GM23338 (cell line): Measurements from ENCODE around the gene TRMT10B. TPM values are rescaled to one million over a fixed set of nuclear protein-coding genes. Genes with fewer than 3 reads are reported as not detected.
A peak's percentile ranks its signal among the peaks of the same experiment; 100 is the strongest.

ENCODE experiments used
- ATAC-seq: fragments of 200-7000 bp; cut with Tn5 transposase; 3 replicates; pipeline ENCODE4 v1.9.1; 2020
- DNase-seq: peaks from one replicate; pipeline ENCODE4 v3.0.0-alpha.2; 2015; ENCODE audit warnings: low spot score
- H2AFZ ChIP-seq: fragments of 200-600 bp; sonication (generic); 2 replicates; pipeline ENCODE4 v1.8.0; 2016; ENCODE audit warnings: antibody characterized with exemption, mild to moderate bottlenecking, moderate library complexity
- H3F3A ChIP-seq: fragments of 200-600 bp; sonication (generic); replicated peaks from 2 replicates; pipeline ENCODE4 v1.8.0; 2017; ENCODE audit warnings: antibody characterized with exemption, mixed run types, low read depth
- H3K27ac ChIP-seq: fragments of 200-600 bp; sonication (generic); 2 replicates; pipeline ENCODE4 v1.6.1; 2016; ENCODE audit warnings: low read depth
- H3K27me3 ChIP-seq: fragments of 200-600 bp; sonication (generic); 2 replicates; pipeline ENCODE4 v1.8.0; 2016; ENCODE audit warnings: mild to moderate bottlenecking, mixed run types, moderate library complexity; ENCODE audit not compliant: insufficient read depth
- H3K36me3 ChIP-seq: fragments of 200-600 bp; sonication (generic); 2 replicates; pipeline ENCODE4 v1.8.0; 2016; ENCODE audit warnings: mild to moderate bottlenecking; ENCODE audit not compliant: insufficient read depth
- H3K4me1 ChIP-seq: fragments of 200-600 bp; sonication (generic); 2 replicates; pipeline ENCODE4 v1.8.0; 2016; ENCODE audit warnings: mild to moderate bottlenecking, moderate library complexity; ENCODE audit not compliant: insufficient read depth
- H3K4me2 ChIP-seq: fragments of 200-600 bp; sonication (generic); 2 replicates; pipeline ENCODE4 v1.7.1; 2017; ENCODE audit warnings: mixed run types
- H3K4me3 ChIP-seq: fragments of 200-600 bp; sonication (generic); 2 replicates; pipeline ENCODE4 v1.6.1; 2016; ENCODE audit warnings: mixed run types
- H3K79me2 ChIP-seq: fragments of 200-600 bp; sonication (generic); replicated peaks from 2 replicates; pipeline ENCODE4 v1.8.0; 2017; ENCODE audit warnings: mild to moderate bottlenecking; ENCODE audit not compliant: insufficient read depth
- H3K9me2 ChIP-seq: fragments of 200-600 bp; sonication (generic); 2 replicates; pipeline ENCODE4 v1.8.0; 2017; ENCODE audit not compliant: insufficient read depth
- H4K20me1 ChIP-seq: fragments of 200-600 bp; sonication (generic); replicated peaks from 2 replicates; pipeline ENCODE4 v1.8.0; 2017; ENCODE audit warnings: mild to moderate bottlenecking; ENCODE audit not compliant: insufficient read depth
- H3K27ac Mint-ChIP-seq: 2 replicates; pipeline ENCODE4 v1.8.0; 2020; ENCODE audit warnings: inconsistent platforms, mild to moderate bottlenecking, moderate library complexity, mixed read lengths
- H3K27me3 Mint-ChIP-seq: 3 replicates; pipeline ENCODE4 v1.8.0; 2022; ENCODE audit warnings: low read depth, mild to moderate bottlenecking, moderate library complexity, mixed read lengths, inconsistent platforms; ENCODE audit not compliant: insufficient read depth, poor library complexity
- H3K36me3 Mint-ChIP-seq: 3 replicates; pipeline ENCODE4 v1.8.0; 2021; ENCODE audit warnings: low read depth, mild to moderate bottlenecking, inconsistent platforms, moderate library complexity, mixed read lengths
- H3K4me1 Mint-ChIP-seq: 3 replicates; pipeline ENCODE4 v1.8.0; 2020; ENCODE audit warnings: mild to moderate bottlenecking, inconsistent platforms, mixed read lengths
- H3K4me3 Mint-ChIP-seq: 3 replicates; pipeline ENCODE4 v1.8.0; 2021; ENCODE audit warnings: moderate library complexity, mild to moderate bottlenecking, inconsistent platforms, mixed read lengths
- H3K9me3 Mint-ChIP-seq: 3 replicates; pipeline ENCODE4 v1.8.0; 2020; ENCODE audit warnings: moderate library complexity, mild to moderate bottlenecking, inconsistent platforms, mixed read lengths
- CREB1 ChIP-seq: fragments of 250-450 bp; sonication (Bioruptor Pico); IDR thresholded peaks from 2 replicates; pipeline ENCODE4 v1.5.0; 2020; ENCODE audit warnings: low read depth, mild to moderate bottlenecking, moderate library complexity
- CTCF ChIP-seq, 2 experiments: fragments of 200-600 bp in 1 of 2; sonication (generic) in 1 of 2; conservative IDR thresholded peaks; 2 replicates each; pipeline versions ENCODE4 v1.5.1 to v1.6.1; 2016 to 2017; ENCODE audit warnings: antibody characterized with exemption in 2 of 2, low read depth in 2 of 2, mild to moderate bottlenecking in 2 of 2, moderate library complexity in 1 of 2
- ETS1 ChIP-seq: IDR thresholded peaks from 2 replicates; pipeline ENCODE4 v1.6.1; 2016; ENCODE audit warnings: antibody characterized with exemption
- EZH2 ChIP-seq: fragments of 200-600 bp; sonication (generic); IDR thresholded peaks from one replicate; pipeline ENCODE4 v1.8.0; 2017; ENCODE audit warnings: antibody characterized with exemption, mild to moderate bottlenecking, low read depth; ENCODE audit not compliant: unreplicated experiment
- EZH2phosphoT487 ChIP-seq: fragments of 200-600 bp; sonication (generic); IDR thresholded peaks from one replicate; pipeline ENCODE4 v1.8.1; 2018; ENCODE audit warnings: antibody characterized with exemption; ENCODE audit not compliant: unreplicated experiment
- JUNB ChIP-seq: IDR thresholded peaks from one replicate; pipeline ENCODE4 v1.6.1; 2016; ENCODE audit warnings: antibody characterized with exemption; ENCODE audit not compliant: unreplicated experiment
- NANOG ChIP-seq: IDR thresholded peaks from 2 replicates; pipeline ENCODE4 v1.6.1; 2016; ENCODE audit warnings: antibody characterized with exemption, borderline replicate concordance
- POLR2AphosphoS5 ChIP-seq: IDR thresholded peaks from 2 replicates; pipeline ENCODE4 v1.6.1; 2016; ENCODE audit warnings: antibody characterized with exemption, low read depth
- REST ChIP-seq: IDR thresholded peaks from one replicate; pipeline ENCODE4 v1.6.1; 2018; ENCODE audit warnings: antibody characterized with exemption; ENCODE audit not compliant: unreplicated experiment
- STAT1 ChIP-seq: IDR thresholded peaks from one replicate; pipeline ENCODE4 v1.6.1; 2016; ENCODE audit warnings: antibody characterized with exemption; ENCODE audit not compliant: unreplicated experiment
- ZNF114 ChIP-seq: fragments of 250-450 bp; sonication (Bioruptor Pico); IDR thresholded peaks from 2 replicates; pipeline ENCODE4 v1.5.0; 2020; ENCODE audit warnings: mild to moderate bottlenecking, moderate library complexity
- ZNF331 ChIP-seq: fragments of 250-450 bp; sonication (Bioruptor Pico); IDR thresholded peaks from 2 replicates; pipeline ENCODE4 v1.5.0; 2020; ENCODE audit warnings: low read depth, mild to moderate bottlenecking, moderate library complexity
- ZNF462 ChIP-seq: fragments of 250-450 bp; sonication (Bioruptor Pico); IDR thresholded peaks from 2 replicates; pipeline ENCODE4 v1.5.0; 2020; ENCODE audit warnings: mild to moderate bottlenecking, moderate library complexity
- polyA plus RNA-seq: library from polyadenylated mRNA; unstranded; fragments of >200 nt; fragmentation: Nextera tagmentation; extraction: Ambion mirVana; gene quantifications from 2 replicates; pipeline ENCODE4 v1.2.1, GENCODE V29; 2016
- total RNA-seq: library from RNA; depleted of rRNA; stranded (reverse); fragments of >200 nt; shearing (Covaris generic); gene quantifications from 2 replicates; pipeline ENCODE4 v1.2.3, GENCODE V29; 2014

Gene TRMT10B
- total and polyA plus RNA-seq, 2 experiments from 2014 or later = 3.1 to 10.8 TPM

- Mint-ChIP-seq H3K36me3 (no peaks in the 10 kb centered on the region), H3K9me3 (no peaks in the 10 kb centered on the region; the same call in 2 of the 3 replicates), H3K27me3 (peaks cover 3% of the 10 kb centered on the region), H3K4me1 (peaks cover 21% of the 10 kb centered on the region), H3K4me3 (peak within 1 kb of the TSS; percentile 99), H3K27ac (peak within 1 kb of the TSS; percentile 96)
- Histone ChIP-seq H3K4me2 (peak within 1 kb of the TSS; percentile 100), H3K27ac (peak within 1 kb of the TSS; percentile 88; the same call in 1 of the 2 replicates), H3K79me2 (peaks cover 35% of the 10 kb centered on the region), H4K20me1 (peaks cover 10% of the 10 kb centered on the region; the same call in 1 of the 2 replicates), H3F3A (peaks cover 4% of the 10 kb centered on the region; the same call in 1 of the 2 replicates), H3K4me3 (peak within 1 kb of the TSS; percentile 93), H3K36me3 (no peaks in the 10 kb centered on the region), H3K27me3 (no peaks in the 10 kb centered on the region), H3K9me2 (no peaks in the 10 kb centered on the region), H2AFZ (peak within 1 kb of the TSS; percentile 97), H3K4me1 (peaks cover 25% of the 10 kb centered on the region)
- peak; percentile 93 for DNase-seq
- ATAC-seq = peak; percentile 91
- TF ChIP-seq POLR2AphosphoS5 (peak; percentile 88), ZNF114 (CRISPR knock-in tag) (0 out of 2 replicates have a peak, but pooled peaks have one; percentile 22), EZH2phosphoT487 (no peak), EZH2 (no peak), JUNB (no peak), ZNF331 (0 out of 2 replicates have a peak, but pooled peaks have one; percentile 15), CTCF (conservative IDR thresholded peaks at IDR 0.05; ENCODE audit: low read depth in 2 of 2) (no peak), CREB1 (CRISPR knock-in tag) (peak; percentile 70), STAT1 (no peak), ZNF462 (no peak), NANOG (no peak), ETS1 (peak; percentile 79), REST (peak; percentile 25)
These were observed 47.2 kb downstream of the TRMT10B start, which contains the start of gene DCAF10 for GRCh38 chr9:37800631-37801286. TSS of gene DCAF10 (plus strand) at chr9:37800797. CDS start at chr9:37800867, 70 bp downstream.
